Mononuclear cell (primary cell): ENCODE measurements around the gene XIAP. TPM values are rescaled to one million over a fixed set of nuclear protein-coding genes. Genes with fewer than 3 reads are reported as not detected.
"Not testable (repeated sequence)": the region's sequence is repeated elsewhere in the genome, so short reads cannot be mapped to it uniquely, and the experiment has no call there.

Experiments used
- H3K27me3 ChIP-seq: 2 replicates; pipeline ENCODE4 v1.6.0; 2011; ENCODE audit warnings: low read length, control low read depth; ENCODE audit not compliant: insufficient read depth
- H3K4me1 ChIP-seq: 2 replicates; pipeline ENCODE4 v1.5.1; 2011; ENCODE audit warnings: mild to moderate bottlenecking, low read length, control low read depth; ENCODE audit not compliant: insufficient read depth
- H3K4me3 ChIP-seq: 2 replicates; pipeline ENCODE4 v1.5.1; 2011; ENCODE audit warnings: mild to moderate bottlenecking, low read length, moderate library complexity
- H3K9me3 ChIP-seq: 2 replicates; pipeline ENCODE4 v1.5.1; 2011; ENCODE audit warnings: low read depth, mild to moderate bottlenecking, control low read depth, low read length
- total RNA-seq: library from RNA; depleted of rRNA; stranded (reverse); fragments of >200 nt; gene quantifications from one replicate; pipeline ENCODE4 v1.2.3, GENCODE V29; 2012

XIAP gene
- total RNA-seq, 1 donor, result 21.6 TPM

DNA sequence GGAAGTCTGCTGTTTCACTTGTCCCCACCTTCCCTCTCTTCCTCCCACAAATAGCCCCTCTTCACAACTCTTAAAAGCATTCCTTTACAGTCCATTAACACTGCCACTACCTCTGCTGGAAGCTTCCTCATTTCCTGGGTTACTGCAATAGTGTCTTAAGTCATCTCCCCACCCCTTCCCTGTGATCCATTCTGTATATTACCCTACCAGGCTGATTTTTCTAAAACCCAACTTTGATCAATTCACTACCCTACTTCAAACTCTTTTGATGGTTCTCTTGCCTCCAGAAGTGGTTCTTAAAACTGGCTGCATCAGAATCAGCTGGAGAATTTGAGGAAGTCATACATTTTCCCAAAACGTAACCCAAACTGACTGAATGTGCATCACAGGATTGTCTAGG lies 8.8 kb upstream of the XIAP start:
- peaks cover 6% of the 10 kb centered on the region for H3K4me1 ChIP-seq
- no peaks in the 10 kb centered on the region for H3K27me3 ChIP-seq
- no peak overlapping the region for H3K4me3 ChIP-seq
- no peaks in the 10 kb centered on the region for H3K9me3 ChIP-seq

DNA sequence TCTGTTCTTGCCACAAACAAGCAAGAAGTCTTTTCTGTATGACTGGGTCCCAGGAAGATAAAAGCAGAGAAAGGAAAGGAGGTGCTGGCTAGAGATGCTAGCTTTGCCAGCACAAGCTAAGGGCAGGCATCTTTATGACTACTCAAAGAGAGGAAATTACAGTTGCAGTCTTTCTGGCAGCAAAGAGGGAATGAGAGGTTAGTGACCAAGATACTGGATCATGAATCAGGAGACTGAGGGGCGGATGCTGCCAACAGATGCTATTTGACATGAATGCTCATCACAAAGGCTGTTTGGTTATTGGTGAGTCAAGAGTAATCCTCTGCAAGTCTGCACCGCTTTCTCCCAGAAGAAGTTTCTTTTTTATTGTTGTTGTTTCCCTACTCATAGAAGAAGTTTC lies 5.5 kb upstream of the XIAP start:
- H3K4me1 ChIP-seq, result peaks cover 14% of the 10 kb centered on the region
- no peak overlapping the region for H3K4me3 ChIP-seq
- H3K9me3 ChIP-seq, result no peaks in the 10 kb centered on the region
- H3K27me3 ChIP-seq, result no peaks in the 10 kb centered on the region

GRCh38 chrX:123859409-123859845 lies 426 bp upstream of the XIAP start:
- no peaks in the 10 kb centered on the region for H3K27me3 ChIP-seq
- peak overlapping the region; percentile 74 for H3K4me3 ChIP-seq
- H3K4me1 ChIP-seq, result peaks cover 8% of the 10 kb centered on the region
- H3K9me3 ChIP-seq, result no peaks in the 10 kb centered on the region

DNA sequence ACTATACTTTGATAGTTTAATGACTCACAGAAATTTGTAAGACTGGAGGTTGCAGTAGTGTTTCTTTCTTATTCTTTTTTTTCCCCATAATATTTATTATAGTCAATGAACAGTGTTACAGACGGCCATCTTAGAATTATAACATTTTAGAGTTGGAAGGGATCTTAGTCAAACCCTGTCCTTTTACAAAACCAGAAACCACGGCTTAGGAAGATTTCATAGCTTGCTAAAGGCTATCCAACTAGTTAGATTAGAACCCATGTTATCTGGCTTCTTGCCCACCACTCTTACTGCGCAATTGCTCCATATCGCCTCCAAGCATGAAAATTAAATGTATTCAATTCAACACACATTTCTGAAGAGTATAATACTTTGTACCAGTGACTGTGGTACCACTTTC lies 1.1 kb downstream of the XIAP start:
- Histone ChIP-seq H3K9me3 (no peaks in the 10 kb centered on the region), H3K4me3 (peak overlapping the region; percentile 74)

GRCh38 chrX:123869488-123869887 lies 9.6 kb downstream of the XIAP start:
- Histone ChIP-seq H3K4me3 (no peak overlapping the region), H3K27me3 (no peaks in the 10 kb centered on the region), H3K4me1 (peaks cover 41% of the 10 kb centered on the region)

More for the DNA sequence above, 1.1 kb downstream of the XIAP start:
- H3K4me1 ChIP-seq, result peaks cover 8% of the 10 kb centered on the region
- H3K27me3 ChIP-seq, result no peaks in the 10 kb centered on the region

GRCh38 chrX:123871309-123871708 lies 11.5 kb downstream of the XIAP start:
- Histone ChIP-seq H3K9me3 (no peaks in the 10 kb centered on the region), H3K27me3 (no peaks in the 10 kb centered on the region), H3K4me3 (no peak overlapping the region), H3K4me1 (peaks cover 42% of the 10 kb centered on the region)

More at GRCh38 chrX:123869488-123869887, 9.6 kb downstream of the XIAP start:
- no peaks in the 10 kb centered on the region for H3K9me3 ChIP-seq

DNA sequence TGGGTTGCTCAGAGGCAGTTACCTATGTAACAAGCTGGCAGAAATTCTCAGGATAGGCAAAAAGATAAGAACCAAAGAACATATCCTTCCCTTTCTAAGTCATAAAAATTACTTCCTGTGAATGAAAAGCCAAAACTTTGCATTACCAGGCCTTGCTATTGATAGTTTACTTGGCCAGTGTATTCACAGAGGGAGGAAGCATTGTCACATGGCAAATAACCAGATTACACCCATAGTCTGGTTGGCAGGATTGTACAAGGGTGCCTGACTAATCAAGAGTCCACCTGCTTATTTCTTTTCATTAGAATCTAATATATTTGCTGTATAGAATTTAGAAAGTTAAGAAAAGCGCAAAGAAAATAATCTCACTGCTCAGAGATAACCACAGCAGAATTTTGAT lies 14.1 kb downstream of the XIAP start:
- Histone ChIP-seq H3K4me3 (no peak overlapping the region), H3K27me3 (no peaks in the 10 kb centered on the region), H3K9me3 (no peaks in the 10 kb centered on the region), H3K4me1 (peaks cover 48% of the 10 kb centered on the region)

GRCh38 chrX:123876177-123876576 lies 16.3 kb downstream of the XIAP start:
- Histone ChIP-seq H3K4me1 (peaks cover 34% of the 10 kb centered on the region), H3K27me3 (no peaks in the 10 kb centered on the region), H3K4me3 (no peak overlapping the region), H3K9me3 (no peaks in the 10 kb centered on the region)

DNA sequence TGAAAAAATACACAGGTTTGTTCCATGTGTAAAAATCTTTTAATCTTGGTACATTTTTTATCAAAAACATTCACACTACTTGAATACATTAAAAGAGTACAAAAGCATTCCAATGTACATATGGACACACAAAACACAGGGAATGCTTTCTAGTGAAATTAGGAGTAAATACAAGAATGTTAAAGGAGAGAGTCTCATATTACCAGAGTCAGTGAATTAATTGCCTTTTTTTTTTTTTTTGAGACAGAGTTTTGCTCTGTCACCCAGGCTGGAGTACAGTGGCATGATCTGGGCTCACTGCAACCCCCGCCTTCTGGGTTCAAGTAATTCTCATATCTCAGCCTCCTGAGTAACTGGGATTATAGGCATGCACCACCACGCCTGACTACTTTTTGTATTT lies 17.0 kb downstream of the XIAP start:
- no peaks in the 10 kb centered on the region for H3K9me3 ChIP-seq
- H3K4me1 ChIP-seq, result peaks cover 31% of the 10 kb centered on the region
- H3K4me3 ChIP-seq, result no peak overlapping the region
- no peaks in the 10 kb centered on the region for H3K27me3 ChIP-seq

DNA sequence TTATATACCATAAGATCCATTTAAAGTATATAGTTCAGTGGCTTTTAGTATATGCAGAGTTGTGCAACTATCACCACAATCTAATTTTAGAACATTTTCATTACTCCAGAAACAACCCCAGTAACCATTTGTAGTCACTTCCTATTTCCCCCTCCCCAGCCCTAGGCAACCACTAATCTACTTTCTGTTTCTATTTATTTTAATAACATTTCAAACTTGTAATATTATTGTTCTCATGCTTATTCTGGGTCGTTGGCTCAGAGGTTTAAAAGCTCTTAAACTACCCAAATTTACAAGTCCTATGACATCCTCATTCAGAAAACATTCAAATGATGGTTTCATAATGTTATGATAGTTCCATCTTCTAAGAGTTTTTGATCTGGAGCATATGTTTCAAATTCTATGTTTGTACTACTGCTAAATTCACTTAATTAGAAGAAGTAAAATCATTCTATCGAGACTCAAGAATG lies 18.4 kb downstream of the XIAP start:
- Histone ChIP-seq H3K9me3 (no peaks in the 10 kb centered on the region), H3K4me3 (no peak overlapping the region), H3K27me3 (no peaks in the 10 kb centered on the region), H3K4me1 (peaks cover 23% of the 10 kb centered on the region)

DNA sequence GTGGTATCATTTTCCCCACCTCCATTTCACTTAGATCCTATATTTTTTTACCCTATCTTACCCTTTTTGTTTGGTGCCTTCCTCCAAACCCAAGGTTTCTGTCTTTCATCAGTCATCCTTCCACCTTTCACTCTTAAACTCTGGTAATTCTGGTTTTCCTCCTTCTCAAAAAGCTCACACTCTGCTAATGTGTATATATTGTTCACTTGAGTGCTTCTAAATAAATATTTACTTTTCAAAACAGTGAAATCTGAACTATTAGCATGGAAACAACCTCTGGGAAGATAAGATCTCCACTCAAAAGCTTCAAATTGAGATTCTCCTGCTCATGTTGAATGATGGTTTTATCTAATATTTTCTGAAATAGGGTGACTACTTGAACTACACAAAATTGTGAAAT lies 21.5 kb downstream of the XIAP start:
- Histone ChIP-seq H3K9me3 (no peaks in the 10 kb centered on the region), H3K4me3 (no peak overlapping the region), H3K4me1 (peaks cover 22% of the 10 kb centered on the region), H3K27me3 (no peaks in the 10 kb centered on the region)

GRCh38 chrX:123882391-123882790 lies 22.5 kb downstream of the XIAP start:
- no peaks in the 10 kb centered on the region for H3K27me3 ChIP-seq
- H3K4me1 ChIP-seq, result peaks cover 16% of the 10 kb centered on the region
- no peaks in the 10 kb centered on the region for H3K9me3 ChIP-seq
- H3K4me3 ChIP-seq, result no peak overlapping the region

DNA sequence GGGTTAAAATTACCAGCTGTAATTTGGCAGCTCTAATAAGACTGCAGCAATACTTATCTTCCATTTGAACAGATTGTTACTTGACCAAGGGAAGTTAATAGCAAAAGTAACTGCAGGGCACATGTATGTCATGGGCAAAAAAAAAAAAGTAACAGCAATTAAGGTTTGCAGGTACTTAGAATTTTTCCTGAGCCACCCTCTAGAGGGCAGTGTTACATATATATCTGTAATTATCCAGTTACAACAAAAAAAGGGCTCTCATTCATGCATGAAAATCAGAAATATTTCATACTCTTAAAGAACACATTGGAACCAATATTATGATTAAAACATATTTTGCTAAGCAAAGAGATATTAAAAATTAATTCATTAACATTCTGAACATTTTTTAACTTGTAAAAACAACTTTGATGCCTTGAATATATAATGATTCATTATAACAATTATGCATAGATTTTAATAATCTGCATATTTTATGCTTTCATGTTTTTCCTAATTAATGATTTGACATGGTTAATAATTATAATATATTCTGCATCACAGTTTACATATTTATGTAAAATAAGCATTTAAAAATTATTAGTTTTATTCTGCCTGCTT lies 25.1 kb downstream of the XIAP start:
- Histone ChIP-seq H3K4me3 (no peak overlapping the region), H3K4me1 (no peaks in the 10 kb centered on the region), H3K27me3 (no peaks in the 10 kb centered on the region), H3K9me3 (no peaks in the 10 kb centered on the region)

- no peaks in the 10 kb centered on the region for H3K27me3 ChIP-seq
- no peak overlapping the region for H3K4me3 ChIP-seq
- no peaks in the 10 kb centered on the region for H3K4me1 ChIP-seq
- no peaks in the 10 kb centered on the region for H3K9me3 ChIP-seq
Measured at GRCh38 chrX:123899701-123900100, 39.8 kb downstream of the XIAP start.

- not testable (repeated sequence) for H3K4me1 ChIP-seq, H3K9me3 ChIP-seq, H3K4me3 ChIP-seq, H3K27me3 ChIP-seq
Measured at GRCh38 chrX:123903261-123903660, 43.4 kb downstream of the XIAP start.

- Histone ChIP-seq H3K27me3 (no peaks in the 10 kb centered on the region), H3K9me3 (no peaks in the 10 kb centered on the region), H3K4me1 (peaks cover 14% of the 10 kb centered on the region), H3K4me3 (no peak overlapping the region)
Measured at GRCh38 chrX:123905332-123905731, 45.5 kb downstream of the XIAP start.
